Measurements from ENCODE around the gene TMBIM4.

The TMBIM4 gene

DNA sequence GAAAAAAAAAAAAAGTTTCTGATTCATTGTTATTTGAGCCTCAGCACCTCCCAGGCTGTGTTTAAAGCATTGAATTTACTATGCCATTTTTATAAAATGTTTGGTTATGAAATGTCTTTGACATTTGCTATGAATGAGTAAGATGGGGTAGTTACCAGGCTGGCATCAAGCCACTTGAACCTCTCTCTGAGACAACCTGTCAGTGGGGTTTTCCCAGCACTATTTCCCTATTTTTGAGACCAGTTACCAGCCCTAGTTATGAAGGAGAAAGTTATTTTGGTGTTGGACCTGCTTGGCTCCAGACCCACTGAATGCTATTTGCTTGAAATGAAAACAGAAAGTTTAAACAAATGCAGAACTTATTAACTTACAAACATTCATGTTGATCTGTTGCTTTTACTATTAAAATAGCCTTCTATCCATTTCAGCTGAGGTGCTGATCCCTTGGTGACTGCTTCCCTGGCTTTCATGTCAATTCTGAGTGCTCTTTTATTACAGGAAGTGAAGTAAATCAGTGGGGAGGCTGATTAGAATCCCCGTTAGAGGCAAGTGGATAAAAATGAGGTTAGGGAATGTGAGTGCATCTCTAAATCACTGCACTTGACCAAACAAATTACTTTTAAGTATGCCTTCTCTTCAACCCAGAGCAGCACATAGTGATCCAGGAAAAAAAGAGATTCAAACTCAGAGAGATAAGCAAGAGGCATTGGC, 77.1 kb downstream of the TMBIM4 start:
- no peak for DNase-seq (ENCODE audit: low read depth, low spot score)

DNA sequence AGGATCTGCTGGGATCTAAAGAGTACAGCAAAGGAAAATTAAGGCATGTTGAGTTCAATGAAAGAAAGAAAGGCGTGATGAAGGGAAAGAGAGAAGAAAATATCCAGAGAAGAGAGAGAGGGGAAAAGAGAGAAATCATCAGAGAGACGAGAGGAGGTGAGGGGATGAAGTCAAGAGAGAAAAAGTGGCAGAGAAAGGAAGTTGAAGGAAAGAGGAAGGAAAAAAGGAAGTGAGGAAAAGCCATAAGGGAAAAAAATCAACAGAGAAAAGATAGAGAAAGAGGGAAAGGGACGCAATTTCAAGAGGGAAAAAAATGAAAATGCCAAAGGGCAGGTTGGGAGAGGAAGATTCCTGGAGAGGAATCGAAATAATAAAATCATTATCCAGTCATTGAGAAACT, 79.6 kb downstream of the TMBIM4 start:
- no peak for DNase-seq (ENCODE audit: low read depth, low spot score)

GRCh38 chr12:66087365-66087943, 82.3 kb downstream of the TMBIM4 start:
- no peak for DNase-seq (ENCODE audit: low read depth, low spot score)

DNA sequence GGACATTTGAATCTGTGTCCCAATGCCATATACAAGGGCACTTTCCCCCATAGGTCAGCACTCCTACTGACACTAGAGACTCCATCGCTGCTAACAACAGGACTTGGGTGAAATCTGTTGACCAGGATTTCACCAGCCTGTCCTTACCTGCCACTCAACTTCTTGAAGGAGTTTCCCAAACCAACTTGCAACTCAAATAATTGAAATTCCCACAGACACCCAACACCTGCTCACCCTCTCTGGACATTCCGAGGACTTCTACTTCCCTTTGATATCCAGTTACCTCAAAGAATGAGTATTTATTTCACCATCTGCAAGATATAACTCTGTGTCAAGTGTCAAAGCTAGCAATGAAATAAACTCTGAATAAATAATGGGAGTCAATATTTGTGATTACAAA, 83.8 kb downstream of the TMBIM4 start:
- DNase-seq (ENCODE audit: low read depth, low spot score): no peak

Measured in activated naive CD8-positive, alpha-beta T cell treated with anti-CD3 and anti-CD28 coated beads, Interleukin-2, amount 50 U/mL, for 16 hours (primary cell).